Fibroblast of skin of back (primary cell): Measurements from ENCODE around the gene ZNF224.
A peak's percentile ranks its signal among the peaks of the same experiment; 100 is the strongest.

Experiments used
- DNase-seq: peaks from one replicate; pipeline ENCODE4 v3.0.0-alpha.2; 2013

Gene ZNF224

DNA sequence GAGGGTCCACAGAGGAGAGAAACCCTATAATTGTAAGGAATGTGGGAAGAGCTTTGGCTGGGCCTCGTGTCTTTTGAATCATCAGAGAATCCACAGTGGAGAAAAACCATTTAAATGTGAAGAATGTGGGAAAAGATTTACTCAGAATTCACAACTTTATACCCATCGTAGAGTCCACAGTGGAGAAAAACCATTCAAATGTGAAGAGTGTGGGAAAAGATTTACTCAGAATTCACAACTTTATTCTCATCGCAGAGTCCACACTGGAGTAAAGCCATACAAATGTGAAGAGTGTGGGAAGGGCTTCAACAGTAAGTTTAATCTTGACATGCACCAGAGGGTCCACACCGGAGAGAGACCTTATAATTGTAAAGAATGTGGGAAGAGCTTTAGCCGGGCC, 37.8 kb downstream of the ZNF224 start:
- DNase-seq = no peak

DNA sequence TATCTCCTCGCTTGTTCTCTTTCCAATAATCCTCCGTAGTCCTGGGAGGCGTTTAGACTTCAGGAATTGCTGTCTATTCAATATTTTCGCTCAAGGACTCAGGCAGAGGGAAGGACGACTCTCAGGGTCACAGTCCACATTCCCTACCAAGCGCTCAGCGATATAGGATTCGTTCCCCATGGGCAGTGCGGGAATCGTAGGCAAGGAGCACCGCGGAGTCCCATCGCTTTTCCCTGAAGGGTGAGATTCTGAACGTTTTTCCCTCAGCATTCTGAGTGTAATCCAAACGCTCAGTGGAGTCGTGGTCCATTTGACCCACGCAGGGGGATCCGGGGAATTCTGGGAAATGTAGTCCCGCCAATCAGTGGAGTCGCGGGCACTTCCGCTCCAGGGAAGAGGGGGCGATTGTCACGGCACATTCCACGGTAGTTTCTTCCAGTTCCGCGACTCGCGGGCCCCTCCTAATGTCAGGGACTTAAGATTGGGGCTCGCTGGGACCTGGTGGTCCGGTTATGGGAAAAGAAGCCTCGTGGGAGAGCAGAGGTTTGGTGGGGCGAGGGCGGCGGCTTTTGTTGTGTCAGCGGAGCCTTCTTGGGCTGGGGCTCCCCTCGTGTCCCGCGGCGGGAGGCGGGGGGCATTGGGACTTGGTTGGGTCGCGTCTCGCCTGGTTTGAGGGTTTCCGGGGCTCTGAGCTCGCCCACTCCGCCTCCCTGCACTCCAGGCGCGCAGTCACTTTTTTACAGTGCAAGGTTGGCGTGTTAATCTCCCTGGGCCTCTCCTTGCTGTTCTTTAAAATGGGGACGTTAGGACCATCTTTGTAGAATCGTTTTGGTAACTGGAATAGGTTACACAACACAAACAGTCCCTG, 47.3 kb downstream of the ZNF224 start, which contains the start of gene ZNF234:
Gene ZNF234, plus strand, starts transcription at position 364 of the 868 bp plus-strand sequence. CDS start 3,079 bp downstream, outside the sequence.
- DNase-seq = peak; percentile 90

DNA sequence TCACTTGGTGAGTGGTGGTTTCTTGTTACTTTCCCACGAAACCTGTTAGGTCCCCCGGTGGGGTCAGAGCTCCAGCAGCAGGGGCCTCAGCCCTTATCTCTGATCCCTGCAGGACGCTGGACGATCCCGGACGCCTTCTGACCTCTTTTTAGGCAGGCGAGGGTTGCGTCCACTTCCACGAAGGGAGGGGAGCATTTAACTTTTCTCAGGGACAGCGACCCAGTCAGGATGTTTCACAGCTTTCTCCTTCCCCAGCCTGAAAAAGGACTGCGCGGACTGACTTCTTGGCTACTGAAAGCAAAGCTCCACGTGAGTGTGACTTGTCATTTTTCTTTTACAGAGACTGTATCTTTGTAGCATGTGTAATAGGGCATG, 47.9 kb downstream of the ZNF224 start:
- peak; percentile 22 for DNase-seq

DNA sequence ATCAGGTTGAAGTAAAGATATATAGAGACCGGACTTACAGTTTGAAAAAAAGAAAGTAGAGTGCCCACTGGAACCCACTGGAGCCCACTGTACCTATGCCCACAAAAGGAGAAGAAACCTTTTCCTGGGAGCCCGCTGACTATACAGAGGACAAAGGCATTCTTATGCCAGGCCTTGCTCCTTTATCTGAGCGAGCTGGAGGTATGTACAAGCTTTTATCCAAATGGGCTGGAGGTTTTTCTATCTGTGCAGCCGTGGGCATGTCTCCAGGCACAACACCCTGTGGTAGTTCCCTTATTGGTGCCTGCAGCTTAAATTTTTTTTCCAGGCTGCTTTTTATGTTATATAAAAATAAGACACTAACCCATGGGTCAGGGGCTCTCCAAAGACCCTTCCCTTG, 55.6 kb downstream of the ZNF224 start:
- no peak for DNase-seq

DNA sequence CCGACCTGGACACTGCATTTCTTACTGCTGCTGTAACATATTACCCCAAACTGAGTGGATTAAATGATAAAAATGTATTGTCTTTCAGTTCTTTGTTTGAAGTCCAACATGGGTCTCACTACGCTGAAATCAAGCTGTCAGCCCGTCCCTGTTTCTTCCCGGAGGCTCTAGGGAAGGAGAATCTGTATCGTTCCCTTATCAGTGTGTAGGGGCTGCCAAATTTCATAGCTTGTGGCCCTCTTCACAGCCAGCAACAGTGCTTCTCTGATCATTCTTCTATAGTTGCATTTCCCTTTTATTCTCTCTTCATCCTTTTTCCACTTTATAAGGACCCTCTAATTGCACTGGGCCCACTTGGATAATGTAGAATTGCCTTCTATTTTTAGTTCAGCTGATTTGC, 57.3 kb downstream of the ZNF224 start:
- DNase-seq = no peak

DNA sequence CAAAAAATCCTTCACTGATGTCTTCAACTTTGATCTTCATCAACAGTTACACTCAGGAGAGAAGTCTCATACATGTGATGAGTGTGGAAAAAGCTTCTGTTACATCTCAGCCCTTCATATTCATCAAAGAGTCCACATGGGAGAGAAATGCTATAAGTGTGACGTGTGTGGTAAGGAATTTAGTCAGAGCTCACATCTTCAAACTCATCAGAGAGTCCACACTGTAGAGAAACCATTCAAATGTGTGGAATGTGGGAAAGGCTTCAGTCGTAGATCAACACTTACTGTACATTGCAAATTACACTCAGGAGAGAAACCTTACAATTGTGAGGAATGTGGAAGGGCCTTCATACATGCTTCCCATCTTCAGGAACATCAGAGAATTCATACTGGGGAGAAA, 62.3 kb downstream of the ZNF224 start:
- DNase-seq = no peak
